H1 (cell line): ENCODE measurements around the gene CAMP. TPM values are rescaled to one million over a fixed set of nuclear protein-coding genes. Genes with fewer than 3 reads are reported as not detected.

Source experiments
- CTCF ChIA-PET: fragments of 300-600 bp; sonication (Branson Sonifier 250); formaldehyde crosslinking; loops from one replicate; lab custom pipeline; 2021; ENCODE audit not compliant: partially characterized antibody; lab: Charles Lee
- POLR2A ChIA-PET: fragments of 300-600 bp; sonication (Branson Sonifier 250); formaldehyde crosslinking; loops from one replicate; lab custom pipeline; 2021; ENCODE audit warnings: inconsistent platforms; ENCODE audit not compliant: partially characterized antibody; lab: Charles Lee
- DNase-seq, 2 experiments: peaks; one replicate each; pipeline versions ENCODE4 v3.0.0 to v3.0.0-alpha.2; 2010 to 2022; ENCODE audit warnings: low spot score in 2 of 2, low read depth in 1 of 2, mixed read lengths in 1 of 2
- FAIRE-seq: peaks from 2 replicates; lab custom pipeline; 2011; peaks lifted over from hg19 to GRCh38; lab: Jason Lieb, UNC
- H2AFZ ChIP-seq: 2 replicates; pipeline ENCODE4 v1.8.1; 2012; ENCODE audit warnings: low read length, inconsistent platforms
- H2AK5ac ChIP-seq: 2 replicates; pipeline ENCODE4 v1.6.1; 2013; ENCODE audit warnings: low read depth, low read length
- H2BK120ac ChIP-seq: replicated peaks from 2 replicates; pipeline ENCODE3; 2013; ENCODE audit warnings: low read depth, low read length, inconsistent platforms
- H2BK12ac ChIP-seq: 2 replicates; pipeline ENCODE4 v1.6.1; 2013; ENCODE audit warnings: low read depth, low read length
- H2BK15ac ChIP-seq: 2 replicates; pipeline ENCODE4 v1.6.1; 2013; ENCODE audit warnings: low read length
- H2BK20ac ChIP-seq: 2 replicates; pipeline ENCODE4 v1.6.1; 2013; ENCODE audit warnings: low read length
- H2BK5ac ChIP-seq: 2 replicates; pipeline ENCODE4 v1.6.1; 2013; ENCODE audit warnings: low read depth, low read length
- H3K14ac ChIP-seq: 2 replicates; pipeline ENCODE4 v1.6.1; 2013; ENCODE audit warnings: inconsistent platforms; ENCODE audit not compliant: insufficient read length
- H3K18ac ChIP-seq: 2 replicates; pipeline ENCODE4 v1.6.1; 2013; ENCODE audit warnings: low read length; ENCODE audit errors: extremely low read depth
- H3K23ac ChIP-seq: 2 replicates; pipeline ENCODE4 v1.6.1; 2013; ENCODE audit warnings: inconsistent platforms; ENCODE audit not compliant: insufficient read length
- H3K23me2 ChIP-seq: 2 replicates; pipeline ENCODE4 v1.6.1; 2013; ENCODE audit warnings: low read depth, low read length
- H3K27ac ChIP-seq: 2 replicates; pipeline ENCODE4 v1.6.1; 2011; ENCODE audit warnings: low read depth, low read length, inconsistent platforms
- H3K27me3 ChIP-seq, 4 experiments: replicated peaks in 1 of 4; 1 replicate in 1 of 4; 2 replicates in 3 of 4; pipeline versions ENCODE4 v1.6.1 to v1.8.1; 2011 to 2013; ENCODE audit warnings: low read length in 3 of 4, mild to moderate bottlenecking in 3 of 4, inconsistent platforms in 2 of 4, mixed read lengths in 2 of 4, moderate library complexity in 1 of 4; ENCODE audit not compliant: control insufficient read depth in 3 of 4, insufficient read depth in 3 of 4; ENCODE audit errors: extremely low read depth in 1 of 4
- H3K36me3 ChIP-seq, 4 experiments: 2 replicates each; pipeline versions ENCODE4 v1.6.1 to v1.8.1; 2011 to 2013; ENCODE audit warnings: mild to moderate bottlenecking in 4 of 4, low read length in 3 of 4, moderate library complexity in 2 of 4, control low read depth in 1 of 4, inconsistent platforms in 1 of 4; ENCODE audit not compliant: insufficient read depth in 4 of 4, control insufficient read depth in 2 of 4
- H3K4ac ChIP-seq: replicated peaks from 2 replicates; pipeline ENCODE3; 2013; ENCODE audit warnings: low read length, low read depth, mixed read lengths, inconsistent platforms; ENCODE audit not compliant: insufficient read length
- H3K4me1 ChIP-seq, 4 experiments: replicated peaks in 1 of 4; 1 replicate in 1 of 4; 2 replicates in 3 of 4; pipeline versions ENCODE4 v1.6.1 to v1.8.1; 2011 to 2013; ENCODE audit warnings: low read length in 3 of 4, inconsistent platforms in 2 of 4, mixed read lengths in 1 of 4; ENCODE audit not compliant: insufficient read depth in 4 of 4, control insufficient read depth in 3 of 4
- H3K4me2 ChIP-seq, 2 experiments: 2 replicates each; pipeline versions ENCODE4 v1.6.1 to v1.8.1; 2011 to 2013; ENCODE audit warnings: low read depth in 2 of 2, low read length in 2 of 2, control low read depth in 1 of 2, inconsistent platforms in 1 of 2, mild to moderate bottlenecking in 1 of 2; ENCODE audit not compliant: insufficient read depth in 1 of 2
- H3K4me3 ChIP-seq, 4 experiments: fragments of 200-600, 300-600 bp in 1 of 4; sonication (generic), shearing (Covaris generic), sonication (Bioruptor Twin) in 1 of 4; 2 replicates each; pipeline versions ENCODE4 v1.5.1 to v1.8.1; 2011 to 2016; ENCODE audit warnings: low read length in 4 of 4, low read depth in 3 of 4, control low read depth in 2 of 4, inconsistent platforms in 2 of 4, mild to moderate bottlenecking in 2 of 4, mixed read lengths in 1 of 4, moderate library complexity in 1 of 4; ENCODE audit not compliant: insufficient read depth in 2 of 4; ENCODE audit errors: extremely low read depth in 1 of 4
- H3K56ac ChIP-seq: replicated peaks from 2 replicates; pipeline ENCODE3; 2013; ENCODE audit warnings: low read depth, mild to moderate bottlenecking, mixed read lengths, low read length, inconsistent platforms; ENCODE audit not compliant: insufficient read length
- H3K79me1 ChIP-seq: 2 replicates; pipeline ENCODE4 v1.6.1; 2013; ENCODE audit warnings: low read depth, low read length, control low read depth
- H3K79me2 ChIP-seq, 2 experiments: 2 replicates each; pipeline versions ENCODE4 v1.6.1 to v1.8.1; 2012 to 2013; ENCODE audit warnings: low read length in 2 of 2, mild to moderate bottlenecking in 2 of 2, inconsistent platforms in 1 of 2; ENCODE audit not compliant: insufficient read depth in 2 of 2, control insufficient read depth in 1 of 2
- H3K9ac ChIP-seq, 4 experiments: replicated peaks in 1 of 4; 1 replicate in 1 of 4; 2 replicates in 3 of 4; pipeline versions ENCODE4 v1.6.1 to v1.8.1; 2011 to 2013; ENCODE audit warnings: low read depth in 3 of 4, low read length in 3 of 4, control low read depth in 2 of 4, mild to moderate bottlenecking in 2 of 4, moderate library complexity in 2 of 4, inconsistent platforms in 1 of 4; ENCODE audit errors: extremely low read depth in 1 of 4
- H3K9me3 ChIP-seq, 2 experiments: 2 replicates each; pipeline versions ENCODE4 v1.6.1 to v1.8.1; 2012 to 2013; ENCODE audit warnings: mild to moderate bottlenecking in 2 of 2, moderate library complexity in 2 of 2, control low read depth in 1 of 2, inconsistent platforms in 1 of 2, low read depth in 1 of 2, low read length in 1 of 2, mixed read lengths in 1 of 2; ENCODE audit not compliant: insufficient read depth in 2 of 2
- H4K20me1 ChIP-seq, 2 experiments: replicated peaks in 1 of 2; 2 replicates each; pipeline versions ENCODE3 to v1.8.1; 2011 to 2013; ENCODE audit warnings: inconsistent platforms in 2 of 2, low read length in 2 of 2, mild to moderate bottlenecking in 1 of 2; ENCODE audit not compliant: insufficient read depth in 2 of 2, control insufficient read depth in 1 of 2
- H4K5ac ChIP-seq: 2 replicates; pipeline ENCODE4 v1.6.1; 2013; ENCODE audit warnings: low read length, low read depth, mixed read lengths, inconsistent platforms; ENCODE audit not compliant: insufficient read length
- H4K8ac ChIP-seq: 2 replicates; pipeline ENCODE4 v1.8.0; 2013; ENCODE audit warnings: mild to moderate bottlenecking, moderate library complexity, low read length, inconsistent platforms; ENCODE audit not compliant: insufficient read depth; ENCODE audit errors: extremely low read depth
- H4K91ac ChIP-seq: replicated peaks from 2 replicates; pipeline ENCODE3; 2013; ENCODE audit warnings: low read length, mixed read lengths, inconsistent platforms; ENCODE audit not compliant: insufficient read length
- NRF1 ChIP-seq: IDR thresholded peaks from 2 replicates; pipeline ENCODE4 v1.6.1; 2011; ENCODE audit warnings: mild to moderate bottlenecking, low read depth, low read length, improper control_type of control experiment
- POLR2A ChIP-seq, 2 experiments: IDR thresholded peaks; 1 replicate in 1 of 2; 2 replicates in 1 of 2; pipeline ENCODE4 v1.6.1; 2011; ENCODE audit warnings: low read depth in 2 of 2, low read length in 2 of 2, mild to moderate bottlenecking in 2 of 2; ENCODE audit errors: control extremely low read depth in 1 of 2
- POLR2AphosphoS5 ChIP-seq: IDR thresholded peaks from 2 replicates; pipeline ENCODE4 v1.6.1; 2011; ENCODE audit warnings: low read depth, low read length
- WGBS, 2 experiments: shearing (Covaris generic) in 1 of 2; methylation state at CpG; one replicate each; pipeline versions ENCODE4 v1.1.6 to v1.1.7; 2013 to 2015; ENCODE audit warnings: low lambda C conversion rate in 2 of 2, mixed read lengths in 2 of 2, inconsistent platforms in 1 of 2, low coverage in 1 of 2, missing lambda C conversion rate in 1 of 2; ENCODE audit not compliant: insufficient replicate concordance in 2 of 2, insufficient coverage in 1 of 2, insufficient read length in 1 of 2; ENCODE audit errors: extremely low coverage in 1 of 2, missing lambda C conversion rate in 1 of 2; 5-methylcytosine and 5-hydroxymethylcytosine counted together
- polyA plus RNA-seq, 7 experiments: library from polyadenylated mRNA; depleted of rRNA in 3 of 7; stranded (reverse) in 5 of 7; unstranded in 2 of 7; fragments of >200 nt in 5 of 7; fragments of 200-250 nt in 2 of 7; gene quantifications; 1 replicate in 5 of 7; 2 replicates in 1 of 7; 4 replicates in 1 of 7; pipeline versions ENCODE4 v1.2.1 to v1.2.3, GENCODE V29; 2011 to 2013; ENCODE audit warnings: missing spikeins in 2 of 7, mixed read lengths in 2 of 7
- total RNA-seq: library from RNA; stranded (reverse); fragmentation: NEBNext Ultra II Directional; extraction: Animal tissue kit (Norgen Biotek cat#: 25700); gene quantifications from 2 replicates; pipeline ENCODE4 v1.2.1, GENCODE V29; 2021

Gene CAMP
- total and polyA plus RNA-seq, 2 of the 8 experiments (the other 6 are each of a cell fraction or from before 2014, with no cell fraction given), result not detected

- Histone ChIP-seq H3K56ac (no peak overlapping the region), H3K18ac (no peak overlapping the region), H4K8ac (no peak overlapping the region), H3K23ac (no peak overlapping the region), H2BK20ac (no peak overlapping the region), H2AK5ac (no peak overlapping the region), H3K79me1 (peaks cover 4% of the 10 kb centered on the region; the same call in 1 of the 2 replicates), H3K4me3 (no peak overlapping the region), H3K9me3 (peaks cover 16 to 34% of the 10 kb centered on the region in 2 experiments), H3K4me1 (peaks cover 0 to 4% (median 0%) of the 10 kb centered on the region in 4 experiments; a peak in 2 of 7 replicates), H3K9ac (no peak overlapping the region), H2BK5ac (no peak overlapping the region), H3K79me2 (peaks cover 0 to 7% of the 10 kb centered on the region in 2 experiments; a peak in 2 of 4 replicates), H2BK12ac (no peak overlapping the region), H4K20me1 (peaks cover 2 to 4% of the 10 kb centered on the region in 2 experiments), H2BK15ac (no peak overlapping the region), H3K4me2 (no peak overlapping the region), H3K14ac (no peak overlapping the region)
- ChIA-PET POLR2A (interaction anchor here (0.8 to 4.2 kb wide), 13 partner anchors 8 to 164 kb away, joined by 3 to 29 read pairs (median 4); partner anchors contain the start of gene ZNF589), CTCF (interaction anchor here (0.5 to 3.5 kb wide), 6 partner anchors 16 to 1325 kb away, joined by 3 to 14 read pairs (median 5); no protein-coding TSS in a partner anchor)
- 94% methylated on average over 8 of the region's 8 CpGs; no CpG with 5 or more reads in 1 of the 2 experiments for WGBS, 2 experiments
- TF ChIP-seq POLR2A (IDR thresholded peaks at IDR 0.05; ENCODE audit: control extremely low read depth in 1 of 2, low read depth in 2 of 2, low read length in 2 of 2), result peak; percentile 37 to 62
- peak; percentile 71; the same call in 1 of the 2 replicates for TF ChIP-seq POLR2AphosphoS5
- TF ChIP-seq NRF1, result no peak
- TF ChIP-seq, all 59 proteins: peak for 2
- Histone ChIP-seq H3K23me2 (no peaks in the 10 kb centered on the region), H4K5ac (no peak overlapping the region), H4K91ac (no peak overlapping the region), H3K36me3 (peaks cover 40 to 74% (median 62%) of the 10 kb centered on the region in 4 experiments), H3K27ac (no peak overlapping the region), H3K4ac (no peak overlapping the region), H2BK120ac (no peak overlapping the region), H2AFZ (no peak overlapping the region), H3K27me3 (no peaks in the 10 kb centered on the region)
- FAIRE-seq (no peak), DNase-seq (no peak)
Measured at GRCh38 chr3:48269592-48269991, 46.3 kb downstream of the CAMP start.
